ENCODE measurements around the gene RCAN2.

RCAN2 gene

DNA sequence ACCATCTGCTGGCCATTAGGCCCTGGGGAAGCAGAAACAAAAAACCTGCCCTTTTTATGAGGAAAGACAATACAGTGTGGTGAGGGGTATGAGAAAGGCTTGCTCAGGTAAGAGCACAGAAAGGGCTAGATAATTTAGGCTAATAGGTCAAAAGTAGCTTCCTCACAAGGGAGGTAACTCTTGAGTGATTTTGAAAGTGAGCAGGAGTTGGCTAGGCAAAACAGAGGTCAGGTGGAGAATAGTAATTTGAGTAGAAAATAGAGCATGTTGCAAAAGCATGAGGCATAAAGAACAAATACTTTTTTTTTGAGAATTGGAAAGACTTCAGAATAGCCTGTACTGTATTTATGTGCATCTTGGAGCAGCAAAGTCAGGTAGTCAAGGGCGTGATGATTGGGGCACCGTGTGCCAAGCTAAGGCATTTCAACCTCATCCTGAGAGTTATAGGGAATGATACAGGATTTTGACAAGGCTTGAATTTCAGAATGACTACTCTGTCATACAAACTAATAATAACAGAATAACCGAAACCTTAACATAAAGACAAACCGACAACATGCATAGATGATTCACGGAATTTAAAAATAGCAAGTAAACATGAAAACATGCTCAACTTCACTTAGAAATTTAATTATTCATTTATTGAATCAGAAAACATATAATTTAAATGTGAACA, 197.5 kb downstream of the RCAN2 start:
- no peak for DNase-seq (ENCODE audit: low read depth in 1 of 2, low spot score in 1 of 2)

GRCh38 chr6:46291880-46292279, 199.4 kb downstream of the RCAN2 start:
- no peak for DNase-seq (ENCODE audit: low read depth in 1 of 2, low spot score in 1 of 2)

GRCh38 chr6:46291275-46291633, 200.0 kb downstream of the RCAN2 start:
- DNase-seq (ENCODE audit: low read depth in 1 of 2, low spot score in 1 of 2) = no peak

- no peak for DNase-seq (ENCODE audit: low read depth in 1 of 2, low spot score in 1 of 2)
These were observed 200.6 kb downstream of the RCAN2 start for GRCh38 chr6:46290421-46291274.

- DNase-seq (ENCODE audit: low read depth in 1 of 2, low spot score in 1 of 2) = no peak
These were observed 201.4 kb downstream of the RCAN2 start for GRCh38 chr6:46289898-46290297.

DNA sequence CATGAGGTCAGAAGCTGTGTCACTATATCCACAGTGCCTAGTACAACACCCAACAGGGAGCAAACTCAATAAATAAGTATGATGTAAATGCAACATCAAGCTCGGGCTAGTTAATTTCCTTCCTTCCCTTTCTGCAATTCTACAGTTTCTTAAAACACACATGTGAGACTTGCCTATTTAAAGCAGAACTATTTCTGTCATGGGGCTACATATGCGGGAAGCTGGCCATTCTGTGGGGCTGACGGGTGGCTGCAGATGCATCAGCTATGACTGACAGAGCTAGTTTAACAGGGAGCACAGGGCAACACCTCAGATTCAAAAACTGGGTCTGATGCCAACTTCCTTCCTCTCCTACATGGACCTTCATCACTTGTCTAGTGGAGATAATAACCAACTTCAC, 202.4 kb downstream of the RCAN2 start:
- no peak for DNase-seq (ENCODE audit: low read depth in 1 of 2, low spot score in 1 of 2)

- no peak for DNase-seq (ENCODE audit: low read depth in 1 of 2, low spot score in 1 of 2)
These were observed 203.6 kb downstream of the RCAN2 start for GRCh38 chr6:46287681-46288080.

DNA sequence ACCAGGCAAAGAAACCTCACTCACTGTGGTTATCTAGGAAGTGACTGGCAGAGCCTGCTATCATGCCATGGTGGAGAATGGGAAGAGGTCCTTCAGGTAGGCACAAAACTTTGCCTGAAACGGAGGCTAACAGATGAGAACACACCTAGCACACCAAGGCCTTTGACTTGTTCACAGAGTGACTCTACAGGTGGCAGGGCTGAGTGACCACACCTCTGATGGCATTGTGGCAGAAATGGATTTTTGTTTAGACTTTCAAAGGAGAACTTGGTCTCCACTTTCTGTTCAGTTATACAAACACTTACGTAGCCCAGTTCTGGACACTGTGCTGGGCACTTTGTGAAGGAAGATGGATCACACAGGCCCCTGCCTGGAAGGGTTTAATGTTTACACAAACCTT, 204.2 kb downstream of the RCAN2 start:
- DNase-seq (ENCODE audit: low read depth in 1 of 2, low spot score in 1 of 2) = no peak

- no peak for DNase-seq (ENCODE audit: low read depth in 1 of 2, low spot score in 1 of 2)
These were observed 206.8 kb downstream of the RCAN2 start for GRCh38 chr6:46284475-46284874.

- no peak for DNase-seq (ENCODE audit: low read depth in 1 of 2, low spot score in 1 of 2)
These were observed 210.1 kb downstream of the RCAN2 start for GRCh38 chr6:46281110-46281509.

DNA sequence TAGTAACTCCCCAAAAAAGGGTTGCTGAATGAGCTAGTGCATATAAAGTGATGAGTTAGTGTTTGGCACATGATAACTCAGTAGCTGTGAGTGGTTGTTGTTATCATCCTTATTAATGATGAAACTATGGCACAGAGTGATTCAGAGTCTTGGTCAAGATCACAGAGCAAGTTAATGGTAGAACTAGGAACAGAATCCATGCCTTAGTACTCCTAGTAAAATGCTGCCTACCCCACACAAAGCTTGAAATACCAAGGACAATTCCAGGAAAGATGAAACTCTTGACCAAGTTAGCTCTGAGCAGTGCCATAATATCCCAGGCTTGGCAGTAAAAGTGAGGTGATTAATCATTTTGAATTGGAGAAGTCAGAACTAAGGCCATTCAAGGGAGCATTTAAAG, 211.4 kb downstream of the RCAN2 start:
- DNase-seq (ENCODE audit: low read depth in 1 of 2, low spot score in 1 of 2) = no peak

GRCh38 chr6:46276576-46277142, 214.6 kb downstream of the RCAN2 start:
- no peak for DNase-seq (ENCODE audit: low read depth in 1 of 2, low spot score in 1 of 2)

DNA sequence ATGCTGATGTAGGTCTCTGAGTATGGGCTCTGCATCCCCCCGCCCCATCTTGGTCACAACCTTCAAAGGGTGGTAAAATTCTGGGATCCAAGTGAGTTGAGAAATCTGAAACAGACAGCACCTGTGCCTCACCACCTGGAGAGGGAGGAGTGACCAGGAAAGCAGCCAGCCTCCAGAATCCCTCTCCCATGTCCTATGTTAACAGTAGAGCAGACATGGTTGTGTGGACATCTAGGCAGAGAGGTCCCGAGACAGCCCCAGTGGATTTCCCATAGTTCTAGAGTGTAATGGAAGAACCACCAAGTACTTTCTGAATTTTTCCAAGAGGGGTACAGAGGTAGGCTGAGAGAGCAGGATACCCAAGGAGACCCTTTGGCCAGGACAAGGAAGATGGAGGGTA, 216.7 kb downstream of the RCAN2 start:
- DNase-seq (ENCODE audit: low read depth in 1 of 2, low spot score in 1 of 2) = no peak

- DNase-seq (ENCODE audit: low read depth in 1 of 2, low spot score in 1 of 2) = no peak
These were observed 217.3 kb downstream of the RCAN2 start for GRCh38 chr6:46273911-46274310.

GRCh38 chr6:46271728-46272127, 219.5 kb downstream of the RCAN2 start:
- DNase-seq (ENCODE audit: low read depth in 1 of 2, low spot score in 1 of 2) = no peak

DNA sequence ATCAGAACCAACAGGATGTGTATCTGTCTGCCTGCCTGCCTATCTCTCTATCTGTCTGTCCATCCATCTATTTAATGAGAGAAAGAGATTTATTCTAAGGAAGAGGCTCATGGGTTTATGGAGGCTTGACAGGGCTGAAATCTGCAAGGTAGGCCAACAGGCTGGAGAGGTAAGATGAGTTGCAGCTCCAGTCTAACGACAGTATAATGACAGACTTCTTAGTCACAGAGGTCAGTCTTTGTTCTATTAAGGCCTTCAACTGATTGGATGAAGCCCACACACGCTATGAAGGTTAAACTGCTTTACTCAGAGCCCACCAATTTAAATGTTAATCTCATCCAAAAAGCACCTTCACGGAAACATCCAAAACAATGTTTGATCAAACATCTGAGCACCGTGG, 220.1 kb downstream of the RCAN2 start:
- no peak for DNase-seq (ENCODE audit: low read depth in 1 of 2, low spot score in 1 of 2)

GRCh38 chr6:46270336-46270735, 220.9 kb downstream of the RCAN2 start:
- DNase-seq (ENCODE audit: low read depth in 1 of 2, low spot score in 1 of 2) = no peak

DNA sequence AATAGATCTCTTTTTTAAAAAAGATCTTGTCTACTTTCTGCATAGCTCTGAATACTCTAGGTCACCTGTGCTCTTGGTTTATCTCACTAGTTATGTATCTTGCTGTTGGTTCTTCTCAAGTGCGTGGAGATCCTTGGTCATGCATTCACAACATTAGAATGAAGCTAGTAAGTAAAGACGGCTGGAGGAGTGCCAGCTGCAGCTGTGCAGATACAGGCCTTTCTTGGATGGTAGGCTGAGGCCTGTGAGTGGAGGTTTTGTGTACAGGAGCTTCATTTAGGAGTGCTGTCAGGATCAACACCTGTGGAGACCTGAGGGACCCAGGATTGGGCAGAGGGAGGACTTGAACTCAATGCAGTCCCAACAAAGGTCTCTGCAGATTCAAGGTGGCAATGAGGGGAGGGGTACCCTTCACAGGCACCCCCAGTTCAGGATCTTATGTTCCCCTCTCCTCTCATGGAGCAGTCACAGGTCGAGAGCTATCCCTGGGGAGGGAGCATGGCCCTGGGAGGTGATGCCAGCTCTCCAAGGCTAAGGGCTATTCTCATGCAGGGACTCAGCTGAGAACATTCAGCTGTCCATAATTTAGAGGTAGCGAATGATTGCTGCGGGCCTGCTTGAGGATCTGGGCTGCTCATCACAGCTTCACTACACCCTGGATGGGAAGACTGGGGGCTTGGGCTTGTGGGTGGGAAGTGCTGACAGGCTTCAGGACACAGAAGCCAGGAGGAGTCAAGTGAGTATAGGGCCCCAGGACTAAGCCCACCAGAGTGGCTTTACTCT, 221.6 kb downstream of the RCAN2 start:
- DNase-seq (ENCODE audit: low read depth in 1 of 2, low spot score in 1 of 2) = no peak

- no peak for DNase-seq (ENCODE audit: low read depth in 1 of 2, low spot score in 1 of 2)
These were observed 223.7 kb downstream of the RCAN2 start for GRCh38 chr6:46267515-46267914.

DNA sequence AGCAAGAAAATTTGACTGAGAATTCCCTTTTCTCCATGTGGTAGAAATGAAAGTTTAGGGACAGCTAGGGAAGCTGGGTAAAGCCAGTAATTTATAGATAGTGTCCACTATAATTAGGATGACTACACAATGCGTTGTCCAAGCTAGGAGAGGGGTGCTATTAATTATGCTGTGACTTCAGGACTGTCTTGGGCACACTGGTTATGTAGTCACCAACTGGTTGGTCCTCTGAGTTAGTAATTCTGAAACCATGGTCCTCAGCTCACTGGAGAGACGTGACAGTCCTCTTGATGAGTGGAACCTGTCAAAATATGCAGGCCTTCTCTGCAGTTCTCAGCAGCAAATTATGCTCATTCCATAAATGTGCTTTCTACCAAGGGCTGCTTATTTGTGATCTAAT, 225.9 kb downstream of the RCAN2 start:
- DNase-seq (ENCODE audit: low read depth in 1 of 2, low spot score in 1 of 2) = no peak

- DNase-seq (ENCODE audit: low read depth in 1 of 2, low spot score in 1 of 2) = no peak
These were observed 227.6 kb downstream of the RCAN2 start for GRCh38 chr6:46263707-46264086.
